ENCODE data around the gene C5orf34.
"Not testable (repeated sequence)": the region's sequence is repeated elsewhere in the genome, so short reads cannot be mapped to it uniquely, and the experiment has no call there.

Gene C5orf34

GRCh38 chr5:43514816-43515677 is at the start of gene C5orf34:
TSS of gene C5orf34 (minus strand) at chr5:43515148. CDS start at chr5:43509339, 5,809 bp downstream.
- DNase-seq (ENCODE audit: low read depth) = peak; percentile 95

- no peak for DNase-seq (ENCODE audit: low read depth)
Measured at GRCh38 chr5:43564289-43564850, 49.4 kb upstream of the C5orf34 start.

GRCh38 chr5:43563321-43563720 is 48.4 kb upstream of the C5orf34 start:
- DNase-seq (ENCODE audit: low read depth) = no peak

- no peak for DNase-seq (ENCODE audit: low read depth)
Measured at GRCh38 chr5:43561356-43561755, 46.4 kb upstream of the C5orf34 start.

GRCh38 chr5:43560128-43560527 is 45.2 kb upstream of the C5orf34 start:
- no peak for DNase-seq (ENCODE audit: low read depth)

- peak; percentile 73 for DNase-seq (ENCODE audit: low read depth)
Measured at GRCh38 chr5:43556857-43557542, 42.1 kb upstream of the C5orf34 start, which contains the start of gene PAIP1. TSS of gene PAIP1 (minus strand) at chr5:43557077. CDS start at chr5:43556846, 231 bp downstream.

- not testable (repeated sequence) for DNase-seq (ENCODE audit: low read depth)
Measured at GRCh38 chr5:43556607-43556856, 41.6 kb upstream of the C5orf34 start.

GRCh38 chr5:43555895-43556606 is 41.1 kb upstream of the C5orf34 start:
- peak; percentile 28 for DNase-seq (ENCODE audit: low read depth)

- no peak for DNase-seq (ENCODE audit: low read depth)
Measured at GRCh38 chr5:43554497-43554896, 39.5 kb upstream of the C5orf34 start.

- DNase-seq (ENCODE audit: low read depth) = no peak
Measured at GRCh38 chr5:43553381-43553780, 38.4 kb upstream of the C5orf34 start.

GRCh38 chr5:43551731-43552130 is 36.8 kb upstream of the C5orf34 start:
- no peak for DNase-seq (ENCODE audit: low read depth)

GRCh38 chr5:43549272-43549671 is 34.3 kb upstream of the C5orf34 start:
- DNase-seq (ENCODE audit: low read depth) = not testable (repeated sequence)

GRCh38 chr5:43548358-43548757 is 33.4 kb upstream of the C5orf34 start:
- DNase-seq (ENCODE audit: low read depth) = no peak

- DNase-seq (ENCODE audit: low read depth) = no peak
Measured at GRCh38 chr5:43547532-43547931, 32.6 kb upstream of the C5orf34 start.

- no peak for DNase-seq (ENCODE audit: low read depth)
Measured at GRCh38 chr5:43543434-43543833, 28.5 kb upstream of the C5orf34 start.

GRCh38 chr5:43540746-43541145 is 25.8 kb upstream of the C5orf34 start:
- no peak for DNase-seq (ENCODE audit: low read depth)

- no peak for DNase-seq (ENCODE audit: low read depth)
Measured at GRCh38 chr5:43536972-43537371, 22.0 kb upstream of the C5orf34 start.

- DNase-seq (ENCODE audit: low read depth) = no peak
Measured at GRCh38 chr5:43533646-43534045, 18.7 kb upstream of the C5orf34 start.

- DNase-seq (ENCODE audit: low read depth) = no peak
Measured at GRCh38 chr5:43530648-43531047, 15.7 kb upstream of the C5orf34 start.

- no peak for DNase-seq (ENCODE audit: low read depth)
Measured at GRCh38 chr5:43523662-43524072, 8.7 kb upstream of the C5orf34 start.

GRCh38 chr5:43520615-43521014 is 5.7 kb upstream of the C5orf34 start:
- DNase-seq (ENCODE audit: low read depth) = no peak

- DNase-seq (ENCODE audit: low read depth) = no peak
Measured at GRCh38 chr5:43515678-43516048, 715 bp upstream of the C5orf34 start.

GRCh38 chr5:43514471-43514815 is 505 bp downstream of the C5orf34 start:
- DNase-seq (ENCODE audit: low read depth) = peak; percentile 22

Data from activated T-cell treated with anti-CD3 and anti-CD28 coated beads for 24 hours (primary cell).